GM18951 (cell line): ENCODE measurements around the gene PCGF3.
A peak's percentile ranks its signal among the peaks of the same experiment; 100 is the strongest.

Experiments
- POLR2A ChIP-seq: IDR thresholded peaks from 4 replicates; pipeline ENCODE4 v1.6.1; 2011; ENCODE audit warnings: mild to moderate bottlenecking; ENCODE audit not compliant: insufficient read length, insufficient read depth; ENCODE audit errors: extremely low read depth
- in situ Hi-C: fragments of 300-500 bp; cut with MboI; formaldehyde crosslinking; loops from one replicate; pipeline ENCODE4 v1.12.0; 2022; ENCODE audit warnings: low sequenced_read_pairs, mixed read lengths, inconsistent platforms; ENCODE audit not compliant: unreplicated experiment

Gene PCGF3, protein sequence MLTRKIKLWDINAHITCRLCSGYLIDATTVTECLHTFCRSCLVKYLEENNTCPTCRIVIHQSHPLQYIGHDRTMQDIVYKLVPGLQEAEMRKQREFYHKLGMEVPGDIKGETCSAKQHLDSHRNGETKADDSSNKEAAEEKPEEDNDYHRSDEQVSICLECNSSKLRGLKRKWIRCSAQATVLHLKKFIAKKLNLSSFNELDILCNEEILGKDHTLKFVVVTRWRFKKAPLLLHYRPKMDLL

DNA sequence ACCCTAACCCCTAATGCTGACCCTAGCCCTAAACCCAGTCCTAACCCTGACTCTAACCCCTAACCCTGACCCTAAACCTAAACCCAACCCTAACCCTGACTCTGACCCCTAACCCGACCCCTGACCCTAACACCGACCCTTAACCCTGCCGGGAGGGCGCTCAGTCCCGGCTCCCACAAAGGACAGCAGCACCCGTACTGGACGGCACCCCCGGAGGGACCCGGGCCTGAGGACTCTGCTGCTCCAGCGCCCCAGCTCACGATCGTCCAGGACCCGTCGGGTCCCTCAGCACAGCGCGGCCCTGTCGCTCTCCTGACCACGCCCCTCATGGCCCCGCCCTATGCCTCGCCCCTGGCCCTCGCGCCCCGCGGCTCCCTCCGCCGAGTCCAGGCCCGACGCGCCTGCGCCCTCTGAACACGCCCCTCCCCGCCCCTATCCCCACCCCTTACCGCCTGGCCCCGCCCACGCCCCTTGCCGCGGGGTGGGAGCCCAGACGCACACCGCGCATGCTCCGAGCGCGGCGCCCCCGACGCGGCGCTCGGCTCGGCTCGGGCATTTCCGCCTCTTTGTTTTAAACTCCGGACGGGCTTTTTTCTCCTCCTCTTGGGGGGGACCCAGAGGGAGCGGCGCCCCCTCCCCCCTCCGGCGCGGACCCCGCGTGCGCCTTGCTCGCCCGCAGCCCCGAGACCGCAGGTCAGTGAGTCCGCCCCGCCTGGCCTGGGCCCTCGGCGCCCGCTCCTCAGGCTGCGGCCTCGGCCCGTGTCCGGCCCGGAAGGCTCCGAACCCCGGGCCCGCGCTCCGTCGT lies at the start of gene PCGF3:
Gene PCGF3, plus strand, starts transcription at position 555 of the 805 bp plus-strand sequence. CDS start 27,849 bp downstream, outside the sequence.
- peak; percentile 75 for TF ChIP-seq POLR2A
- in situ Hi-C loops: no loop called here

DNA sequence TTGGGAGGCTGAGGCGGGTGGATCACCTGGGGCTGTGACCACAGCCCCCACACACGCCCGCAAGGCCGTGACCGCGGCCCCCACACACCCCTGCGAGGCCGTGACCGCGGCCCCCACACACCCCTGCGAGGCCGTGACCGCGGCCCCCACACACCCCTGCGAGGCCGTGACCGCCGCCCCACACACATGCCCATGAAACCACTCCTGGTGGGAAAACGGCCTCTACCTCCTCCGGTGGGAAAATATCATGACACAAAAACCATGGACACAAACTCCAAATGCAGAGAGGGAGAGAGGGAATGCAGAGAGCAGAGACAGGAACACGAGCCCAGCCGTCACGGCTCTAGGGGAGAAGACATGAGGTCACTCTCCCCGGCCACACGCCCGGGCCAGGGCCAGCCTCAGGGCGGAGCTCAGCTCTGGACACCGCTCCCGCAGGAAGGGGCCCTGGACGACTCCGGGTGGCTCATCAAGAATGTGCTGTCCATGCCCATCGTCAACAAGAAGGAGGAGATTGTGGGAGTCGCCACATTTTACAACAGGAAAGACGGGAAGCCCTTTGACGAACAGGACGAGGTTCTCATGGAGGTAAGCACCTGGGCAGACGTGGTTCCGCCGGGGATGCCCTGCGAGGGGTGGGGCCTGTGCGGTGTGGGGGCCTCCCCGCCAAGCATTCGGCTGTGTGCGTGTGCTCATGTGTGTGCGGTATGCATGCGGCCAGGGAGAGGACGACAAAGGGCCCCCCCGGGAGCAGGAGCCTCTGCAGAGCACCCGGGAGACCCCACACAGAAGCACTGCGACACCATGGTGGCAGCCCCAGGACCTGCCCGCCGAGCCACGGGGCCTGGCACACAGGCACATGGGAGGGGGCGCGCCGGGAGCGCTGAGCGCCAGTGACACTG lies 48.9 kb upstream of the PCGF3 start:
- TF ChIP-seq POLR2A: no peak
- in situ Hi-C loops: no loop called here

DNA sequence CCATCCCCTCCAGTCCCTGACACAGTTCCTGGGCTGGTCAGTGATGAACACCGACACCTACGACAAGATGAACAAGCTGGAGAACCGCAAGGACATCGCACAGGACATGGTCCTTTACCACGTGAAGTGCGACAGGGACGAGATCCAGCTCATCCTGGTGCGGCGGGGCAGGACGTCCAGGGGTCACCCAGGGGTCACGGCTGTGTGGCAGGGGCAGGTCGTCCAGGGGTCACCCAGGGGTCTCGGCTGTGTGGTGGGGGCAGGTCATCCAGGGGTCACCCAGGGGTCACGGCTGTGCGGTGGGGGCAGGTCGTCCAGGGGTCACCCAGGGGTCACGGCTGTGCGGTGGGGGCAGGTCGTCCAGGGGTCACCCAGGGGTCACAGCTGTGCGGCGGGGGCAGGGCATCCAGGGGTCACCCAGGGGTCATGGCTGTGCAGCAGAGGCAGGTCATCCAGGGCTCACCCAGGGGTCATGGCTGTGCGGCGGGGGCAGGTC lies 48.2 kb upstream of the PCGF3 start:
- no peak for TF ChIP-seq POLR2A

DNA sequence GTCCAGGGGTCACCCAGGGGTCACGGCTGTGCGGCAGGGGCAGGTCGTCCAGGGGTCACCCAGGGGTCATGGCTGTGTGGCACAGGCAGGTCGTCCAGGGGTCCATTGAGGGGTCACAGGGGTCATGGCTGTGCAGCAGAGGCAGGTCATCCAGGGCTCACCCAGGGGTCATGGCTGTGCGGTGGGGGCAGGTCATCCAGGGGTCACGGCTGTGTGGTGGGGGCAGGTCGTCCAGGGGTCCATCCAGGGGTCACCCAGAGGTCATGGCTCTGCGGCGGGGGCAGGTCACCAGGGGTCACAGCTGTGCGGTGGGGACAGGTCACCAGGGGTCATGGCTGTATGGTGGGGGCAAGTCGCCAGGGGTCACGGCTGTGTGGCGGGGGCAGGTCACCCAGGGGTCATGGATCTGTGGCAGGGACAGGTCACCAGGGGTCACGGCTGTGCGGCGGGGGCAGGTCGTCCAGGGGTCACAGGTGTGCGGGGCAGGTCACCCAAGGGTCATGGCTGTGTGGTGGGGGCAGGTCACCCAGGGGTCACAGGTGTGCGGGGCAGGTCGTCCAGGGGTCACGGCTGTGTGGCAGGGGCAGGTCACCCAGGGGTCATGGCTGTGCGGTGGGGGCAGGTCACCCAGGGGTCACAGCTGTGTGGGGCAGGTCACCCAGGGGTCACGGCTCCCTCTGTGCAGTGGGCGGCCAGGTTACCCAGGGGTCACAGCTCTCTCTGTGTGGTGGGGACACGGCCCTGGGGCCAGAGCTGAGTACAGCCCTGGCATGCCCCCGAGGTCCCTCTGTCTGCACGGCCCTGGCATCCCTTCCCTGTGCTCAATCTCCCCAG lies 47.6 kb upstream of the PCGF3 start:
- in situ Hi-C loops: no loop called here
- no peak for TF ChIP-seq POLR2A

More for the DNA sequence above, 48.2 kb upstream of the PCGF3 start:
- in situ Hi-C loops: no loop called here

DNA sequence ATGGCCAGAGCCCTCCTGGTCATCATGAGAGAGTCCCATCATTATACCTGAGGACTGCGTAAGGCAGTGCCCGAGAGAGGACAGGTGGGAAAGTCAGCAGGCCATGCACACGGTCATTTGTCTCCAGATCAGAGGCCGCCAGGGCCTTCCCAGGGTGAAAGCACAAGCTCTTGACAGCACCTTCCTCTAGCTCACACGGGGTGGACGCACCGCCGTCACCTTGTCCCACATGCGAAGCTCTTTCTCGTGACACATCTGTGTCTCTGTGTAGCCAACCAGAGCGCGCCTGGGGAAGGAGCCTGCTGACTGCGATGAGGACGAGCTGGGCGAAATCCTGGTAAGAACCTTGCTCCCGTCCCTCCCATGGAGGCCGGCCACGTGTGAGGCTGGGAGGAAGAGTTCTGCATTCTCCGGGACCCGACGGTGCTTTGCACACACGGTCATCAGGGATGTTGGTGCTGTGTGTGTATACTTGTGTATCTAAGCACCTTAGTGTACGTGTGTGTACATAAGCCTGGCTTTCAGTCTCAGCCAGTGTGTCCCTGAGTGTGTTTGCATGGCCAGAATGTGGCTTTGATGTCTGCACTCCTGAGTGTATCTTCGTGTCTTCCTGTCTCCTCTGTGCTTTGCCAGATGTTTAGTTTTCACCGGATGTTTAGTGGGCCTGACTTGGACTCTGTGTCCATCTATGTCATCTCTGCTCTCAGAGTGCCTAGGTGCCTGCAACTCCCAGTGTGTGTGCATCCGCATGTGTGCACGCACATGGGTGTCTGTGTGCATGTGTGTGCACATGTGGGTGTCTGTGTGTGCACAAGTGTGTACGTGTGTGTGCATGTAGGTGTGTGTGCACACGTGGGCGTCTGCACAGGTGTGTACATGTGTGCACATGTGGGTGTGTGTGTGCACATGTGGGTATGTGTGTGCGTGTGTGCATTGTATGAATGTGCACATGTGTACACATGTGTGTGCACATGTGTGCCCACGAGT lies 46.7 kb upstream of the PCGF3 start:
- in situ Hi-C loops: no loop called here
- no peak for TF ChIP-seq POLR2A

DNA sequence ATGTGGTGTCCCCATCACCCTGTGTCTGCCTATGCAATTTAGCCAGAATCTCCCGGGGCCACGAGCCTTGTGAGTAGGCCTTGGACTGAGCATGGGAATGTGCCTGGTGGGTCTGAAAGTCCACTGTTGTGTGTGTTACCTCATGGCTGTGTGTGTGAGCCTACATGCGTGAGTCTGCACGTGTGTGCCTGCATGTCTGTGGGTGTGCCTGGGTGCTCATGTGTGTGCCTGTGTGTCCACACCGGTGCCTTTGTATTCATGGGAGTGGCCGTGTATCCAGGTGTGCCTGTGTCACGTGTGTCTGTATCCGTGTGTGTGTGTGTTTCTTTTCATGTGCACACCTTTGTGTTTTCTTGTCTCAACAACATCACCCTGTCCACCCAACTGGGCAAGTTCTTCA lies 45.8 kb upstream of the PCGF3 start:
- TF ChIP-seq POLR2A: no peak
- in situ Hi-C loops: no loop called here

DNA sequence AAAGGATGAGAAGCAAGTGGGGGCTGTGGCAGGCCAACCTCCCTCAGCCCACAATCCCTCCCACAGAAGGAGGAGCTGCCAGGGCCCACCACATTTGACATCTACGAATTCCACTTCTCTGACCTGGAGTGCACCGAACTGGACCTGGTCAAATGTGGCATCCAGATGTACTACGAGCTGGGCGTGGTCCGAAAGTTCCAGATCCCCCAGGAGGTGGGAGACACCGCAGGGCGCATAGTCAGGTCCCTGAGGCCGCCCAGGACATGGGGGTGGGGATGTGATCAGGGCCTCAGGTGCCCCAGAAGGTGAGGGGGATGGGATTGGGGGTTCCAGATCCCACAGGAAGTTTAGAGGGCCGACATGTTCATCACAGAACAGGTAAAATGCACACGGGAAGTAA lies 45.2 kb upstream of the PCGF3 start:
- no peak for TF ChIP-seq POLR2A
- in situ Hi-C loops: no loop called here

DNA sequence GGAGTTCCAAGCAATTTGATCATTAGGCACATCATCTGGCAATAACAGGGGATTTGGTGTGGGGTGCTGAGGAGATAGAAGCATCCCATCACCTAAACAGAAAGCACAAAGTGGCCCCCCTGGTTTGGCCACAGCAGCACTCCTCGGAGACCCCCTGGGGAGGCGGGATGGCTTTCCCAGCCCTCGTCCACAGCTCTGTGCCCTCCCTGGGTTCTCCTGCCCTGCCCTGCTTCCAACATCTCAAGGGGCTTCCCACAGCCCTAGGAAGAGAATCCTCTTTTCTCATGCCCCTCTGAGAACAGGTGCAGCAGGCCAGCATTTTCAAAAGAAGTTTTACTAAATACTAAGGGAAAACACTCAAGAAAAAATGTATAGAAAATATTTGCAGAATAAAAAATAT lies 44.4 kb upstream of the PCGF3 start:
- no peak for TF ChIP-seq POLR2A
- in situ Hi-C loops: no loop called here

DNA sequence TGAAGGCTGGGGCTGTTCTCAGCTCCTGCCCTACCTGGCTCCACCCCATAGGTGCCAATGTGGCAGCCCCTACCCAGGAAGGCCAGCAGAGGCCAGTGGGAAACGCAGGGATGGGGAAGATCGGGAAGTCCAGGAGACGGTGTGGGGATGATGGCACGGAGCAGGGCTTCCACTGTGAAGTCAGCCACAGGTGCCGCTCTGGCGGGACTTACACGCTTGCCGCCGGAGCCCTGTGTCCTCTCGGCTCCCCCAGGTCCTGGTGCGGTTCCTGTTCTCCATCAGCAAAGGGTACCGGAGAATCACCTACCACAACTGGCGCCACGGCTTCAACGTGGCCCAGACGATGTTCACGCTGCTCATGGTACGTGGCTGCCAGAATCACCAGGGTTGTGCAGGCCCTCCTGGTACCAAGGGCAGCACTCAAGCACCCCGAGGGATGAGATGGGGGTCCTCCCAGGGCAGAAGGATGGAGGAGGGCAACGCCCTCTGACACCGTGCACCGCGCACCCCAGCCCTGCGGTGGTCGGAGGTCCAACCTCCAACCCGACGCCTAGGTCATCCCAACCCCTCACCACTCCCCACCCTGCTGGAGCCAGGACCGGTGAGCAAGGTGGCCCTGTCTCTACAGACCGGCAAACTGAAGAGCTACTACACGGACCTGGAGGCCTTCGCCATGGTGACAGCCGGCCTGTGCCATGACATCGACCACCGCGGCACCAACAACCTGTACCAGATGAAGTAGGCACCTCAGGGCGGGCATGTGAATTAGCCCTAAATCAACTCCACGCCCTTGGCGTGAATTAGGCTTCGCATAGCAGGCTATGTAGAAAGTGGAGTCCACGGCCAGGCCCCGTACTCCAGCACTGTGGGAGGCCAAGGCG lies 43.5 kb upstream of the PCGF3 start:
- TF ChIP-seq POLR2A: no peak
- in situ Hi-C loops: no loop called here

DNA sequence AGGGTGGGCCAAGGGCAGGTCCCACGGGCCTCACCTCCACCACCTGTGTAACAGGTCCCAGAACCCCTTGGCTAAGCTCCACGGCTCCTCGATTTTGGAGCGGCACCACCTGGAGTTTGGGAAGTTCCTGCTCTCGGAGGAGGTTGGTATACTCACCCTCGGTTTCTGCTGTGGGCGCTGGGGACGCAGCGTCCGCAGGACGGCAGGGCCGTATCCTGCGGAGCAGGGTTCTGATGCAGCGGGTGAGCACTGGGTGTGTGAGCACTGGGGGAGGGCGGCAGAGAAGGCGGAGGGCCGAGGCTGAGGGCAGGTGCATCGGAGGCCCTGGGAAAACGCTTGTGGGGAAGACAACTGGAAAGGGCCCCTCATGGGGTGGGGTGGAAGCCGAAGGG lies 42.6 kb upstream of the PCGF3 start:
- no peak for TF ChIP-seq POLR2A
- in situ Hi-C loops: no loop called here
